ENCODE data around the gene DIP2A. TPM values are rescaled to one million over a fixed set of nuclear protein-coding genes. Genes with fewer than 3 reads are reported as not detected.

The DIP2A gene
- total and polyA plus RNA-seq, 2 of the 8 experiments (the other 6 are each of a cell fraction or from before 2014, with no cell fraction given): 16.0 to 27.1 TPM

GRCh38 chr21:46561445-46562090, 102.9 kb downstream of the DIP2A start:
- no peak overlapping the region for H2BK12ac ChIP-seq (ENCODE audit: low read depth, low read length)
- H2AK5ac ChIP-seq (ENCODE audit: low read depth, low read length): no peak overlapping the region
- no peak overlapping the region for H3K9ac ChIP-seq (replicated peaks in 1 of 4; ENCODE audit: extremely low read depth in 1 of 4, low read depth in 3 of 4, low read length in 3 of 4)
- H4K91ac ChIP-seq (replicated peaks; ENCODE audit: insufficient read length, low read length): no peak overlapping the region
- H2AFZ ChIP-seq (ENCODE audit: low read length): no peak overlapping the region
- H2BK5ac ChIP-seq (ENCODE audit: low read depth, low read length): no peak overlapping the region
- no peak overlapping the region; the same call in 1 of the 2 replicates for H4K8ac ChIP-seq (ENCODE audit: extremely low read depth, insufficient read depth, low read length)
- H3K4me2 ChIP-seq (ENCODE audit: insufficient read depth in 1 of 2, low read depth in 2 of 2, low read length in 2 of 2): no peak overlapping the region
- no peak overlapping the region for H3K4ac ChIP-seq (replicated peaks; ENCODE audit: insufficient read length, low read depth, low read length)
- H3K36me3 ChIP-seq (ENCODE audit: control insufficient read depth in 2 of 4, insufficient read depth in 4 of 4, low read length in 3 of 4): peaks cover 3 to 14% (median 10%) of the 10 kb centered on the region in 4 experiments; a peak in 3 of 8 replicates
- FAIRE-seq (no peak), DNase-seq (ENCODE audit: low read depth in 1 of 2, low spot score in 2 of 2) (no peak)
- no peaks in the 10 kb centered on the region for H3K4me1 ChIP-seq (replicated peaks in 1 of 4; ENCODE audit: control insufficient read depth in 3 of 4, insufficient read depth in 4 of 4, low read length in 3 of 4)
- no peak overlapping the region for H3K18ac ChIP-seq (ENCODE audit: extremely low read depth, low read length)
- peaks cover 0 to 3% of the 10 kb centered on the region in 2 experiments for H4K20me1 ChIP-seq (replicated peaks in 1 of 2; ENCODE audit: control insufficient read depth in 1 of 2, insufficient read depth in 2 of 2, low read length in 2 of 2)
- no peaks in the 10 kb centered on the region for H3K27me3 ChIP-seq (replicated peaks in 1 of 4; ENCODE audit: control insufficient read depth in 3 of 4, extremely low read depth in 1 of 4, insufficient read depth in 3 of 4, low read length in 3 of 4)
- H3K56ac ChIP-seq (replicated peaks; ENCODE audit: insufficient read length, low read depth, low read length): no peak overlapping the region
- no peak overlapping the region for H4K5ac ChIP-seq (ENCODE audit: insufficient read length, low read depth, low read length)
- H3K79me1 ChIP-seq (ENCODE audit: low read depth, low read length): no peaks in the 10 kb centered on the region
- H3K4me3 ChIP-seq (ENCODE audit: extremely low read depth in 1 of 4, insufficient read depth in 2 of 4, low read depth in 3 of 4, low read length in 4 of 4): no peak overlapping the region
- no peak overlapping the region for H3K14ac ChIP-seq (ENCODE audit: insufficient read length)
- no peak overlapping the region for H2BK120ac ChIP-seq (replicated peaks; ENCODE audit: low read depth, low read length)
- H3K9me3 ChIP-seq (ENCODE audit: insufficient read depth in 2 of 2, low read depth in 1 of 2, low read length in 1 of 2): no peaks in the 10 kb centered on the region
- H3K23me2 ChIP-seq (ENCODE audit: low read depth, low read length): no peaks in the 10 kb centered on the region
- H3K27ac ChIP-seq (ENCODE audit: low read depth, low read length): no peak overlapping the region
- ChIA-PET CTCF (ENCODE audit: partially characterized antibody) (interaction anchor here (2.5 kb wide), 1 partner anchor 10 kb away, joined by 9 read pairs; no protein-coding TSS in a partner anchor), POLR2A (ENCODE audit: partially characterized antibody) (no interaction called here)
- no peak overlapping the region for H3K23ac ChIP-seq (ENCODE audit: insufficient read length)
- H2BK15ac ChIP-seq (ENCODE audit: low read length): no peak overlapping the region
- no peak overlapping the region for H2BK20ac ChIP-seq (ENCODE audit: low read length)
- WGBS, 2 experiments (ENCODE audit: extremely low coverage in 1 of 2, insufficient coverage in 1 of 2, insufficient read length in 1 of 2, insufficient replicate concordance in 2 of 2, low coverage in 1 of 2, low lambda C conversion rate in 2 of 2, missing lambda C conversion rate in 1 of 2): 94% methylated on average over 18 of the region's 19 CpGs; no CpG with 5 or more reads in 1 of the 2 experiments
- H3K79me2 ChIP-seq (ENCODE audit: control insufficient read depth in 1 of 2, insufficient read depth in 2 of 2, low read length in 2 of 2): no peaks in the 10 kb centered on the region
- TF ChIP-seq ATF3 (IDR thresholded peaks at IDR 0.05; ENCODE audit: insufficient read depth, low read depth, low read length): no peak
- no peak for TF ChIP-seq HDAC6 (IDR thresholded peaks at IDR 0.05; ENCODE audit: low read depth, low read length)
- TF ChIP-seq FOSL1 (IDR thresholded peaks at IDR 0.05; ENCODE audit: insufficient read depth, low read depth, low read length): no peak
- no peak for TF ChIP-seq SP4 (IDR thresholded peaks at IDR 0.05; ENCODE audit: low read length)
- TF ChIP-seq RFX5 (IDR thresholded peaks at IDR 0.05; ENCODE audit: borderline replicate concordance, low read depth, low read length): no peak
- TF ChIP-seq HDAC2 (IDR thresholded peaks at IDR 0.05; ENCODE audit: borderline replicate concordance in 1 of 2, low read depth in 2 of 2, low read length in 2 of 2): no peak
- TF ChIP-seq EGR1 (IDR thresholded peaks at IDR 0.05; ENCODE audit: borderline replicate concordance, low read depth, low read length): no peak
- no peak for TF ChIP-seq E2F6 (IDR thresholded peaks at IDR 0.05)
- TF ChIP-seq RAD21 (IDR thresholded peaks at IDR 0.05 in 1 of 2, conservative IDR thresholded peaks at IDR 0.05 in 1 of 2; ENCODE audit: low read depth in 2 of 2, low read length in 2 of 2): no peak
- TF ChIP-seq CTBP2 (IDR thresholded peaks at IDR 0.05; ENCODE audit: borderline replicate concordance, insufficient read depth, insufficient read length, low read length): no peak
- no peak for TF ChIP-seq YY1 (IDR thresholded peaks at IDR 0.05; ENCODE audit: low read depth, low read length)
